Motor neuron (in vitro differentiated cells): ENCODE measurements around the gene FOSL2. TPM values are rescaled to one million over a fixed set of nuclear protein-coding genes. Genes with fewer than 3 reads are reported as not detected.
A peak's percentile ranks its signal among the peaks of the same experiment; 100 is the strongest.

Experiments
- ATAC-seq, 8 experiments: fragments of 200-7000 bp; cut with Tn5 transposase; replicated peaks in 6 of 8; 2 replicates each; pipeline ENCODE4 v1.8.0; 2021; ENCODE audit warnings: mild to moderate bottlenecking in 8 of 8, moderate library complexity in 8 of 8
- H3K27ac ChIP-seq, 2 donors: fragments of 250-450 bp; sonication (Bioruptor Pico); 2 replicates each; pipeline ENCODE4 v1.9.0; 2021; ENCODE audit warnings: antibody characterized with exemption in 2 of 2, mild to moderate bottlenecking in 2 of 2, moderate library complexity in 1 of 2
- H3K4me1 ChIP-seq, 2 donors: fragments of 250-450 bp; sonication (Bioruptor Pico); replicated peaks in 1 of 2; 2 replicates each; pipeline ENCODE4 v1.6.1; 2021; ENCODE audit warnings: antibody characterized with exemption in 2 of 2, mild to moderate bottlenecking in 2 of 2, moderate library complexity in 1 of 2
- H3K4me3 ChIP-seq, 5 donors: fragments of 250-450 bp; sonication (Bioruptor Pico); 2 replicates each; pipeline ENCODE4 v1.9.0; 2021; ENCODE audit warnings: antibody characterized with exemption in 5 of 5, mild to moderate bottlenecking in 5 of 5, moderate library complexity in 4 of 5
- WGBS, 10 experiments: fragments of 450-650 bp; shearing (Covaris generic); methylation state at CpG; one replicate each; pipeline ENCODE4 v1.0.0; 2022; 5-methylcytosine and 5-hydroxymethylcytosine counted together
- in situ Hi-C, 9 experiments: fragments of 400-800 bp; cut with MboI; loops; one replicate each; pipeline ENCODE4 v1.15.0; 2021; ENCODE audit warnings: low sequenced_read_pairs in 9 of 9, low pct_unique_long_range_greater_than_20kb in 2 of 9; ENCODE audit not compliant: unreplicated experiment in 9 of 9
- total RNA-seq, 8 experiments: library from RNA; unstranded; fragments of 300-600 nt; gene quantifications; 2 replicates each; pipeline versions ENCODE4 v1.2.3 to v1.2.4, GENCODE V29; 2022

FOSL2 gene
- total RNA-seq, 8 experiments from 2014 or later = 1.6 to 67.7 (median 16.1) TPM

DNA sequence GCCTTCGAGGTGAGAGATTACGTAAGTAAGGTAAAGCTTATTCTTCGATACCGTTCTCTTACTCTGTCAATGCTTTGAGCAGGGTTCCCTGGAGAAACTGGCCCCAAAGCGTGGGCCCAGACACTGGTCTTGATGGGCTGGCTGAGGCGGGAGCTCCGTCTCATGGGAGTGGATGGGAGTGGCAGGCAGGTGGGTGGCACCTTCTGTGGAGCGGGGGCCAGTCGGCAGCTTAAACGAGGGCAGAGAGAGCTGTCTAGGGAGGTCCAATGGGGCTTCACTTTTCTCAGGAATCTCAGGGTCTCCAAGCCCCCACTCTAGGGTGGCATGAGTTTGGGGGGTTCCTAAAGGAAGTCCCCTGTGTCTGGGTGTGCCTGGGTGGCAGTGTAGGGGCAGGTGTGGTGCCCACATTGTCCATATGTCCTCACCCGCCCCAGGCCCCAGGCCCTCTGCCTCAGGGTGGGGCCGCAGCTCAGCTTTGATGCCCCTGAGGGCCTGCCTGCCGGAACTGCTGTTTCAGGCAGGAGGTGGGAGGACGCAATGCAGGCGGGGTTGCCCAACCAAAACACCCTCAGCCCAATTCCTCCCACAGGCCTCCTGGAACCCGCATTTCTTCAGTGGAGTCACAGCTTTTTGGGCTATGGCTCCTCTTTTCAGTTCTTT, 32.5 kb upstream of the FOSL2 start:
- Histone ChIP-seq H3K27ac (no peak overlapping the region), H3K4me1 (peaks cover 0 to 17% of the 10 kb centered on the region in 2 donors), H3K4me3 (no peak overlapping the region)
- in situ Hi-C loops = no loop called here
- peak in 2 of 8 experiments; percentile 5 to 26 for ATAC-seq
- WGBS, 10 experiments = 79 to 100% (median 83%) methylated on average over 1 to 8 of the region's 16 CpGs; no CpG with 5 or more reads in 3 of the 10 experiments

DNA sequence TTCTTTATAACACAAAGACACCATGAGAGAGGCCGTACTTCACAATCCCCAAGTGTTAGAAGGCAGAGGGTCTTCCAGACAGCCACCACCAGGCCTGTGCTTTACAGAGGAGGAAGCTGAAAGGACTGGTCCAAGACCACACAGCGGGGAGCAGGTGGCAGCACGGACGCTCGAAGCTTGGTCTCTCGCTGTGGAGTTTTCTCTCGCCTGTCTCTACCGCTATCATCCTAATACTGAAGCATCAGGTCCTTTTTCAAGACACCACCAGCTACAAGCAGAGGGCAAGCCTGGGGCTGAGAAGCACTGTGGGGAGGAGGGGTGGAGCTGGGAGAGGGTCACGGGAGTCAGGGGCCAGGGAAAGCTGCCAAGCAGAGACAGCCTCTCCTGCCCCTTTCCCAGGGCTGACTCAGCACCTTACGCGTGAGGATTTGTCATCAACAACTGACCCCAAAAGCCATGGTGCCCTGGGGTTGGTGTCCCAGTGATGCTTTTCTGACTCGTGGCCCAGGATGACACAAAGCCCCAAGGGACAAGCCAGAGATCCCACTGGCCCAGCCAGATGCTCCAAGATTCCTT, 31.9 kb upstream of the FOSL2 start:
- in situ Hi-C loops = no loop called here
- Histone ChIP-seq H3K4me3 (no peak overlapping the region), H3K27ac (peak overlapping the region in 1 of 2 donors; percentile 70), H3K4me1 (peaks cover 0 to 11% of the 10 kb centered on the region in 2 donors)
- ATAC-seq = peak in 6 of 8 experiments; percentile 3 to 77 (median 68)
- WGBS, 10 experiments = 62 to 100% (median 90%) methylated on average over 1 to 8 of the region's 12 CpGs; no CpG with 5 or more reads in 5 of the 10 experiments

DNA sequence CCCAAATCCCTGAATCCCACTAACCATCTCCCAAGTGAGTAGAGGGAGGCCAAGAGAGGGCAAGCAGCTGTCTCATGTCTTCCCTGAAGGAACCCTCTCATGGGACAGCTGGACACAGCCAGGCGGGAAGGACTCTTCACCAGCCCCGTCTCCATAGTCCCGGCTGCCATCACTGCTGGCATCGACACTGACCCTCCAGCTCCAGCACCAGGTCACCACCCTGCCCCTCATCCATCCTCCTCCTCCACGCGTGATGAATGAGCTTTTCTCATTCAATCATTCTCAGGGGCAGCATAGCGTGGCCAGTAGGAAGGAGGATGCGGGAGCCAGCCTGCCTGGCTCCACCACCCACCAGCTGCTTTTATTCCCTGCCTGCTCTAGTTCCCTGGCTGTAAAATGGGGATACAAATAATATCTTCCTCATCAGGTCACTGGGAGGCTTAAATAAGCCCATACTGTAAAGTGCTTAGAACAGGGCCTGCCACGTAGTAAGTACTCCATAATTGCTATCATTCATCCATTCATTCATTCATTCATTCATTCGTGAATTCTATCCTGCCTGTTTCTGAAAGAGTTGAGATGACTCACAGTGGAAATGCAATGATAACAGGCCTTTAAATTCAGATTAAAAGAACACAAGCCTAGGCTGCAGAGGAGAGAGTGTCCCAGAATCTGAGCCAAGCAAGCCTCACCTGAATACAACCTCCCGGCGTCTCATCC, 30.5 kb upstream of the FOSL2 start:
- ATAC-seq = no peak
- in situ Hi-C loops = no loop called here
- 0 to 81% (median 71%) methylated on average over 1 to 8 of the region's 12 CpGs; no CpG with 5 or more reads in 2 of the 10 experiments for WGBS, 10 experiments
- H3K27ac ChIP-seq = no peak overlapping the region
- H3K4me1 ChIP-seq = peaks cover 0 to 8% of the 10 kb centered on the region in 2 donors
- H3K4me3 ChIP-seq = no peak overlapping the region

DNA sequence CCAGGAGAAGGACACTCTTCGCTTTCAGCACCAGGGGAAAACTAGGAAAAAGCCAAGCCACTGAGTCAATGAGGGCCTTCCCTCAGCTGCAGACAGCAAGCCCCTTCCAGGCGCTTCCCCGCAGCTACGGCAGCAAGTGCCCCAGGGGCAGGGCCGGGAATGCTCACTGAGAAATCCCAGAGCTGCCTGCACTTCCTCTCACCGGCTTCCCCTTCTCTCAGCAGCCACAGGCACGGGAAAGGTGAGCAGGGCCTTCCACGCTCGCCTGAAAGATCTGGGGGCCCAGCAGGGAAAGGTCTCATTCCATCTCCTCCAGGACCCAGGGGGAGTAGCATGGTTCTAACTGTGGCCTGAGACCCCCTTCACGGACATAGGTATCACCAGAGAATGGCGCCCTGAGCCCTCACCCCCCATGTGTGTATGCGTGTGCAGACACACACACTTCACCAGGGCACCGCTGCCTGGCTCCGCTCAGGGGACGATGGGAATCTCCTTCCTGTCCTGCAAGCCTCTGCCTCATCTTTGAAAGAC, 29.6 kb upstream of the FOSL2 start:
- 40 to 100% (median 93%) methylated on average over 1 to 9 of the region's 15 CpGs; no CpG with 5 or more reads in 3 of the 10 experiments for WGBS, 10 experiments
- in situ Hi-C loops = no loop called here
- H3K4me3 ChIP-seq = no peak overlapping the region
- no peak for ATAC-seq
- H3K4me1 ChIP-seq = peaks cover 0 to 8% of the 10 kb centered on the region in 2 donors
- no peak overlapping the region for H3K27ac ChIP-seq

DNA sequence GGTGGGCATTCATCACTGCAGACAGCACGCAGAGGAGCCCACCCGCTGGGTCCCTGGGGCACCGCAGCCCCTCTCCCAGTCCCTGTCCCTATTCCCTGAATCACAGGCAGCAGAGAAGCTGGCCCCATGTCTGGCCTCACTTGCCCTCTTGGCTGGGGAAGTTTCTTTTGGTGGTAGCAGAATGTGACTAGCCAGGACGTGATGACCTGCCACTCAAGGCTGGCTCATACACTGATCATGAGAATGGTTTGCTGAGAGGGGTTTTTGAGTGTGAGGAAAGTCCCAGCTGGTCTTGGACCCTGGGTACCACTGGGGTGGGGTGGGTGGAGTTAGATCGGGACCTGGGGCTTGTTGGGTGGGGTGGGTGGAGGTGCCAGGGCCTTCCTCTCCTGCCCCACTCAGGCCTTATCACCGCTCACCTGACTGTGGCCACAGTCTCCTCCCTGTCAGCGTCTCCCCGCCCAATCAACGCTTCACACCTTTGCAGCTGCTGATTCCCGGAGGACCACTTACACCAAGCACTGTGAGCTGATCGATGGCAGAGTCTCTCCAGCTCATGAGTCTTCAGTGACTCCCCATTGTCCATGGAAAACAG, 28.9 kb upstream of the FOSL2 start:
- no peak for ATAC-seq
- in situ Hi-C loops = no loop called here
- H3K4me3 ChIP-seq = no peak overlapping the region
- H3K27ac ChIP-seq = no peak overlapping the region
- 83 to 100% (median 97%) methylated on average over 1 to 3 of the region's 11 CpGs; no CpG with 5 or more reads in 6 of the 10 experiments for WGBS, 10 experiments
- H3K4me1 ChIP-seq = peaks cover 0 to 8% of the 10 kb centered on the region in 2 donors

DNA sequence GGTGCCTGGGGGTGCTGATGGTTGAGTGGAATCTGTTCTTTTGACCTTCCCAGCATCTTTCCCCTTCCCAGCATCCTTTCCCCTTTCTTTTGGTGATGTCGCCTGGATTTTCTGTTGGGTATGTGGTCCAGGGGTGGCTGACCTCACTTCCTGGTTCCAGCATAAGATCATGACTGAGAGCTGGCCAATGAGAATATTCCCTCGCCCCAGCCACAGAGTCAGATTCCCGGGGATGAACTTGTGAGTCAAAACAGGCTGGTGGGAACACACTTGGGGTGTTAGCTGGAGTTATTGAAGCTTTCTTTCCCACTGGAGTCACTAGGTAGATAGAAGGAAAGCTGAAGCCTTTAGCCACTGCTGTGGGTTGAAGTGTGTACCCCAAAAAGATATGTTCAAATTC, 28.0 kb upstream of the FOSL2 start:
- no peak overlapping the region for H3K4me3 ChIP-seq
- no peak overlapping the region for H3K27ac ChIP-seq
- peaks cover 0 to 8% of the 10 kb centered on the region in 2 donors for H3K4me1 ChIP-seq
- peak in 2 of 8 experiments; percentile 34 to 64 for ATAC-seq
- WGBS, 10 experiments = 60 to 100% (median 83%) methylated on average over 1 to 3 of the region's 3 CpGs; no CpG with 5 or more reads in 4 of the 10 experiments
- in situ Hi-C loops = no loop called here

DNA sequence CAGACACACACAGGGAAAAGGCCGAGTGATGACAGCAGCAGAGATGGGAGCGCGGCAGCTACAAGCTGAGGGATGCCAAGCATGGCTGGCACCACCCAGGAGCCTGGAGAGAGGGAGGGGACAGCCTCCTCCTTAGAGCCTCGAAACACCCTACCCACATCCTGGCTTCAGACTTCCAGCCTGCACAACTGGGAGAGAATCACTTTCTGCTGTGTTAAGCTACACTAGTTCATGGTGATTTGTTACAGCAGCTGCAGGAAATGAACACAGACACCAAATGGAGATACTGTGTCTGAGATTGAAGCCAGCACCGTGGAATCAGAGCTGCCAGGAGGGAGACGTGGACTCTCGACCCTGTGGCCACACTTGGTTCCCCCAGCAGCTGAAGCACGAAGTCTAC, 27.5 kb upstream of the FOSL2 start:
- in situ Hi-C loops = no loop called here
- Histone ChIP-seq H3K4me3 (no peak overlapping the region), H3K27ac (no peak overlapping the region), H3K4me1 (peaks cover 0 to 8% of the 10 kb centered on the region in 2 donors)
- 60 to 100% (median 83%) methylated on average over 1 to 7 of the region's 8 CpGs; no CpG with 5 or more reads in 5 of the 10 experiments for WGBS, 10 experiments
- no peak for ATAC-seq

DNA sequence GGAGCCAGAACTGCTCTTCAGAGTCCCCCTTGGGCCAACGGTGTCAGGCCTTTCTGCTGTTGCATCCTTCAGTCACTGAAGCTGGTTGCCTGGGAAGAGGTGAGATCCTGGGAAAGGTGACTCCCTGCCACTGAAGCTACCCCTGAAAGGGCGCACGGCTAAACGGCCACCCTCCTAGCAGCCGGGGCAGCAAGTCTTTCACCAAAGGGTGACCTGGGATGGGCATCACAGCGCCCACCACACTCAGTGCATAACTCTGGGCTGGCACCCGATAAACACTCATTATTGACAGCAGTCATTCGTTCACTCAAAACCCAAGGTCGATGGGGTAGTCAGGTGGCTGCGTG, 26.5 kb upstream of the FOSL2 start:
- Histone ChIP-seq H3K4me1 (peaks cover 0 to 3% of the 10 kb centered on the region in 2 donors), H3K27ac (no peak overlapping the region), H3K4me3 (no peak overlapping the region)
- in situ Hi-C loops = no loop called here
- ATAC-seq = no peak
- 80 to 87% methylated on average over 1 to 8 of the region's 10 CpGs; no CpG with 5 or more reads in 8 of the 10 experiments for WGBS, 10 experiments

DNA sequence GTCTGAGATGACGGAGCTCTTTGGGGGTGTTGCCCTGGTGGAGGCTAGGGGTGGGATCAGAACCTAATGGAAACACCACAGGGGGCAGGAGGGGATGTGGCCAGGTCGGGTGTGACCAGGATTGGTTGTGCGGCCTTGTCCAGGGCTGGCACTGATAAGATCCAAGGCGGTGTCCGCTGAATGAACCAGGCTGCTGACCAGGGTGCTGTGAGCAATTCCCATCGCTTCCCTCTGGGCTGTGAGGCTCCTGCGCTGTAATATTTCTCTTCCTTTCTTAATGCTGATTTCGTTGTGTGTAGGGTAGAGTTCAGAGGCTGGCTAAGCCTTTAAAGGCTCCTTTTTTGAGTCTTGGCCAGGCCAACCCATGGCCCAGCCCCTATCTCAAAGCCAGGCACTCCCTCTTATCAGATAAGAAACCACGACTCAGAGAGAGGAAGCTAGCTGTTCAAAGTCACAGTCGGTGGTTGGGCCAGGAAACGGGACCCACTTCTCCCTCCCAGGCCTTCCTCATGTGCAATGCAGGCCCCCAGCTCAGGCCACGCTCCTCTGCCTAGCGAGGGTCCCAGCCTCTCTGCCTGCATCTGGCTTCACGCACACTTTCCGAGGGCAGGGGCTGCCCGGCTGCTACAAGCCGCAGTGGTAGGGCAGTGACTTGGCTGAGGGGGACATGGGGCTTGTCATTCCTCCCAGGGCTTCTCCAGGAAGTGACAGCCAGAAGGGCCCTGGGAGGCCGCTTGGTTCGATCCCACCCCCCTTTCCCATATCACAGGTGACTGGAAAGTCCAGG, 26.0 kb upstream of the FOSL2 start:
- peak in 1 of 8 experiments; percentile 32 for ATAC-seq
- H3K4me3 ChIP-seq = no peak overlapping the region
- H3K4me1 ChIP-seq = no peaks in the 10 kb centered on the region
- no peak overlapping the region for H3K27ac ChIP-seq
- in situ Hi-C loops = no loop called here
- 69 to 90% (median 79%) methylated on average over 1 to 6 of the region's 19 CpGs; no CpG with 5 or more reads in 4 of the 10 experiments for WGBS, 10 experiments

DNA sequence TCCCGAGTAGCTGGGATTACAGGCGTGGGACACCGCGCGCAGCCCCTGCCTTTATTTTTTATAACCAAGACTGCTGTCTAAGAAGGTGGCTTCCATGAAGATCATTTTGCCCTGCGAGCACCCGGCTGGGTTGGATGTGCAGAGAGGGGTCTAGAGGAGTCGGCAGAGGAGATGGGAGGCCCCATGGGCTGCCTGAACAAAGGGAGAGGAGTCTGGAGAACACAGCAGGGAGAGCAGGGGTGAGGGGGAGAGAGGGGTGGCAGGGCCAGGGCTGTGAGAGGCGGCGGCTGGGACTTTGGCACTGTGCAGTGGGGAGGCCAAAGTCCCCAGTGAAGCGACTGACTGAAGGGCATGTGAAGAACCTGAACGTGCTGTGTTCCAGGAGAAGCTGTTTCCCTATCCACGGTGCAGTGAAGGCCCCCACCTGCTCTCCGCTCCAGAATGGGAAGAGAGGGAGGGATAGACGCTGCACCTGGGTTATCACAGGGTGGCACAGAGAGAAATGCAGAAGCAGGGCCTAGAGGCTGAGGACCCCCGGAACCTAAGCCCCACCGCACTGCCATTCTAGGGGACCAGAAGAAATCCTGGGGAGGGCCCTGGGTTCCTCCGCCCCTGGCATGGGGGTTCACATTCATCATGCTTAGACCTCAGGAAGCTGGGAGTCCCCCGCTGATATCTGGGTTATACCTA, 24.8 kb upstream of the FOSL2 start:
- no peak overlapping the region for H3K27ac ChIP-seq
- in situ Hi-C loops = no loop called here
- no peak overlapping the region for H3K4me3 ChIP-seq
- H3K4me1 ChIP-seq = no peaks in the 10 kb centered on the region
- 20 to 100% (median 88%) methylated on average over 1 to 7 of the region's 19 CpGs; no CpG with 5 or more reads in 2 of the 10 experiments for WGBS, 10 experiments
- ATAC-seq = peak in 5 of 8 experiments; percentile 30 to 80 (median 73)

DNA sequence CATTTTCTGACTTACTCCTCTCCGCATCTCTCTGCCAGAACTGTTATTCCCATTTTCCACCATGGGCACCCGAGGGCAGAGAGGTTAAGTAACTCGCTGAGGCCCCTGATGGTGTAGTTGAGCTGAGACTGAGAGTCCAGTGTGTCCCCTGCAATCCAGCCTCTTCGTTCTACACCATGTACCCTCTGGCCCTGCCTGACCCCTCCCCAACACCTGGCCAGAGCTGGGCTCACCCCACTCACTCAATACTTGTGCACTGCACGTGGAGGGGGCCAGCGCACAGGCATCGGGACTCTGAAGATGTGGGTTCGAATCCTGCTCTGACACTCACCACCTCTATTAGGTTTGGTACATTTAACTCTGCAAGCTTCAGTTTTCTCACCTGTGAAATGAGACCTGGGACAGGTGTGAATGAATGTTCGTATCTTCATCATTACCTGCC, 24.3 kb upstream of the FOSL2 start:
- no peaks in the 10 kb centered on the region for H3K4me1 ChIP-seq
- in situ Hi-C loops = no loop called here
- WGBS, 10 experiments = 33 to 100% (median 92%) methylated on average over 1 to 2 of the region's 9 CpGs; no CpG with 5 or more reads in 6 of the 10 experiments
- no peak overlapping the region for H3K4me3 ChIP-seq
- H3K27ac ChIP-seq = no peak overlapping the region
- peak in 1 of 8 experiments; percentile 61 for ATAC-seq

DNA sequence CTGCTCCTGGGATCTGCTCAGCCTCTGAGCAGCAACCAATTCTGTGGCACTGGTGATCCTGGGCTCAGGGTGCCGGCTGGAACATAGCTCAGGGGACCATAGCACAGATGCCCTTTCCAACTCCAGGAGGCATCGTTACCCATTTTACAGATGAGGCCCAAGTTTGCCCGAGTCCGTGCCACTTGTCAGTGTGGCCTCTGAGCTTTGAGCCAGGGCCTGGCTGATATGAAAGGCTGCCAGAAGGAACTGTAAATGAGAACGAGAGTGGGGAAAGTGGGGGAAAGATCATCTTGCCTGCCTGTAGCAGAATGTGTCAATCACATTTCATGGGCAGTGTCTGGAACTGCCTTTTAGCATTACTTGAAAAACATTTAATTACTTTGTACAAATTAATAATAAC, 23.3 kb upstream of the FOSL2 start:
- H3K4me3 ChIP-seq = no peak overlapping the region
- H3K4me1 ChIP-seq = no peaks in the 10 kb centered on the region
- in situ Hi-C loops = no loop called here
- 20 to 80% (median 37%) methylated on average over 1 to 3 of the region's 5 CpGs; no CpG with 5 or more reads in 4 of the 10 experiments for WGBS, 10 experiments
- no peak for ATAC-seq
- no peak overlapping the region for H3K27ac ChIP-seq
